ENCODE data around the gene THSD7B.
"Not testable (repeated sequence)": the region's sequence is repeated elsewhere in the genome, so short reads cannot be mapped to it uniquely, and the experiment has no call there.

The THSD7B gene

DNA sequence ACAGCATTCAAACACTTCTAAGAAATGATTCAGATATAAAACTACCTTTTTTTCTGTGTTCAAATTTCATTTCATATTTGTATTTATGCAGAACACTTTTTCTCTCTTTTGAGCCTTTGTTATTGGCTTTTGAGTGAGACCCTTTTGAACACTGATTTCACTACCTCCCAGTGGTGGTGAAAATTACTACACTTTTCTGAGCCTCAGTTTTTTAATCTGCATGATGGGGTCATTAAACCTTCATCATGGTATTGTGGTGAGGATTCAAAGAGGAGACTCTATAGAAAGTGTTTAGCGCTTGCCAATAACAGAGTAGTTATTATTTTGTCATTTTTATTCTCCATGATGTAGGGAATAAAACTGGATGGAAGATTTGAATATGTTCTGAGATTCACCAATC is 169.8 kb downstream of the THSD7B start:
- DNase-seq: no peak

- DNase-seq: no peak
Measured at GRCh38 chr2:136956050-136956449, 190.7 kb downstream of the THSD7B start.

GRCh38 chr2:136957044-136957443 is 191.7 kb downstream of the THSD7B start:
- no peak for DNase-seq

DNA sequence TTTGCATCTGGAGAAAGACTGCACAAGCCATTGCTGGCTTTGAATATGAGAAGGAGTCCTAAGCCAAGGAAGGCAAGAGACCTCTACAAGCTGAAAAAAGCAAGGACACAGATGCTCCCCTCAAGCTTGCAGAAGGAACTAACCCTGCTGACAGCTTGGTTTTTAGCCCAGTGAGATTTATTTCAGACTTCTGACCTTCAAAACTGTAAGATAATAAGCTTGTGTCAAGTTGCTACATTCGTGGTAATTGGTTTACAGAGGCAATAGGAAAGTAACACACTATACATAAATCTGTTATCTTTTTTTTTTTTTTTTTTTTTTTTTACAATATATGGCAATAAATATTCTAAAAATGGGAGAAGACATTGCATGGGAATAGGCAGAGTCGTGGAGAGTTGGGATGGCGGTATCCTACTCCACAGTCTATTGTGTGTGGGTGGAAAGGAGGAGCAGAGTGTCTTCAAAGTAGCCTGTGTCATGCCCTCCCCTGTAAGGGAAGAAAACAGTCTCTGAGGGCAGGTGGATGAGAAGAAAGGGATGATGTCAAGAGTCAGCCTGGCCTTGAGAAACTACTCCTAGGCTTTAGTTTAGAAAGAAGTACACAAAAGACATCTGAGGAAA is 196.9 kb downstream of the THSD7B start:
- no peak for DNase-seq

GRCh38 chr2:136966485-136966884 is 201.1 kb downstream of the THSD7B start:
- no peak for DNase-seq

DNA sequence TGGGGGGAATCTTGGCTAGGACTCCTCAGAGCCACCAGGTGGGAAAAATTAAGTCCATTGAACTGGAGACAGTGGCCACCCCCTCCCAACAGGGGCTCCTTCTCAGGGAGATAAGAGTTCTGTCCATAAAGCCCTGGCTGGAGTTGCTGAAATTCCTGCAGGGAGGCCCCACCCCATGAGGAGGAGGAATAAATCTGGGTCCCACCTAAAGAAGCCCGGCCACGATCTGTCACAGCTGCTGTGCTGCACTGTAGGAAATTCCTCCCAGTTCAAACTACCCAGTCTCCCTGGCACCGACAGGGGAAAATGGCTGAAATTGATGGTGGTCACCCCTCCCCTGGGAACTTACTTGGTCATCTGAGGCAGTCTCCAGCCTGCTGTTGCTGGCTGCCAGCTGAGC is 215.0 kb downstream of the THSD7B start:
- DNase-seq: no peak

DNA sequence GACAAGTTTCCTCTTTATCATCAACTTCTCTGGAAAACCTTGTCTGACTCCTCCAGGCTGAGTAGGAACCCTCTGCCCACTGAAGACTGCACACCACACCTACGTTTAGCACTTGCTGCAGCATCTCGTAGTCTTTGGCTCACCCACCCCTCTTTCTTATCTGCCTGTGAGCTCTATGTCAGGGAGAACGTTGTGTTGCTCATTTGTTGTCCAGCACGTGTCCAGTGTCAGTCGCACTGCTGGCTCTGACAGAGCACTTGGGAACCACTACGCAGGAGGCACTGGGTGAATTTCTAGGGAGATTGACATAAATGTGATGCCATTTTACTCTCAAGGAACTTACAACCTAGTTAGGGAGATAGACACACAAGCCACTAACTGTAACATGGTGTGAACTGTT is 216.3 kb downstream of the THSD7B start:
- not testable (repeated sequence) for DNase-seq

DNA sequence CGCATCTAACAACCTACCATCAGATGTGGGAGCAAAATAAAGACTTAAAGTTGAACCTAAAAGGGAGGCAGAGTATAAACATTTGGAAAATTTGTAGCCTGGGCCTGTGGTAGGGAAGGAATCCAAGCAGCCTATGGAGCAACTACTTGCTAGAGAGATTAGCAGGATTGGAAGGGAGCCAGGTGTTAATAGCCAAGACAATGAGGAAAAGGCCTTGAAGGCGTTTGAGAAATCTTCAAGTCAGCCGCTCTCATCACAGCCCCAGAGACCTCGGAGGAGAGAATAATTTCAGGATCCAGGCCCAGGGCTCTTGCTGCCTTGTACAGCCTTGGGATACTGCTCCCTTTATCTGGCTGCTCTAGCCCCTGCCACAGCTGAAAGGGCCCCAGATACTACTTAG is 219.7 kb downstream of the THSD7B start:
- no peak for DNase-seq

DNA sequence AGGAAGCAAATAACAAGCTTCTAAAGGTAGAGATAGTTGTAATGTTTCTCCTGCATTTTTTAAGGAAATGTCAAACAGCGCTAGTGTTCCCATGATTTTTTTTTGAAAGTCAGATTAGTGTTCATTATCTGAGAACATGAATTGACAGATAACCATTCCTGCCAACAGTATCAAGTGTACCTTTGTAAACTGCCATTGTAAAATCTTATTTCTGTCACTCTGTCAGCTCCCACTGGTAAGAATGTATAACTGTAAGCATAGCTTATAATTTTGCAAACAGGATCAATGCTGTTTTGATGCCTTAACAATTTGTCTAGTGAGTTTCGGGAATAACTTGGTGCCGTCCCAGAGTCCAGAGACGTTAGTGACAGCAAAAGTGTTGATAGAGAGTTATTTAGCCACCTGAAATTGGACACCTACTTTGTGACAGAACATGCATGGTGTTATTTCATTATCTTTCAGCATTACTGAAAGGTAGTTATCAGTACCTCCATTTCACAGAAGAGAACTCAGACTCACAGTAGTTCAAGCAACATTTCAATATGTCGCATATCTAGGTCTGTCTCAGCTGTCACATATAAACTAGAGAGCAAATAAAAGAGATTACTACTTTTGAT is 221.4 kb downstream of the THSD7B start:
- DNase-seq: no peak

DNA sequence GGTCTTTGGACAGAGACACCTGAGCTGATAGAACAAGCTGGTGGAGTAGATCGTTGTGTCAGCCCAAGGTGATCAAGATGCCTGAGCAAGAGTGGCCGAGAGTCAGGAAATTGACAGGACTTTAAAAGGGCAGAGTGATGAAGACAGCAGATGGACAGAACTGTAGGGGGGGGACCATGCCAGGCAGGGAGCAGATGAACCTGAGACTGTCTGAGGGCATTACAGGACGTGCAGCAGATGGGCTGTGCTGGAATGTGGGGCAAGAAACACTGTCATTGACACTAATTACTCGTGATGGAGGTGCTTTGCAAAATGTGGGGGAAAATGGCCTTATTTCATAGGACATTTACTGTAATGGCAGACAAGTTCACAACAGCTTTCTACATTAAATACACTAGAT is 225.0 kb downstream of the THSD7B start:
- no peak for DNase-seq

DNA sequence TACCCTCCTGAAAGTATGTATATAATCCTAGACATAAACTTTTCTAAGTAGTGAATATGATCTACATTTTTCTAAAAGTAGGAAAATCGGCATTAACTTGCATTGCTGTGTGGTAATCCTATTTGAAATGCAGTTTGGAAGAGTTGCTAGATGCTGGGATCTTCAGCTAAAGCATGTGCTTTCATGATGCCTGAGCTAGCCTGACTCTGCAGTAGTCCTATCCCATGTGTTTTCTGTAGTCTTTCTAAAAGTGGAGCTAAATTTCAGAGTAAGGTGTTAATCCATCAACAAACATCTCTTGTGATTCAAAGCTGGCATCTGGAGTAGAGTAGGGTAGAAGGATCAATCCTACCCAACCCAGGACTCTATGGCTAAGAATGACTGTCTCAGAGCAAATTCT is 229.4 kb downstream of the THSD7B start:
- no peak for DNase-seq

GRCh38 chr2:136997557-136997956 is 232.2 kb downstream of the THSD7B start:
- no peak for DNase-seq

DNA sequence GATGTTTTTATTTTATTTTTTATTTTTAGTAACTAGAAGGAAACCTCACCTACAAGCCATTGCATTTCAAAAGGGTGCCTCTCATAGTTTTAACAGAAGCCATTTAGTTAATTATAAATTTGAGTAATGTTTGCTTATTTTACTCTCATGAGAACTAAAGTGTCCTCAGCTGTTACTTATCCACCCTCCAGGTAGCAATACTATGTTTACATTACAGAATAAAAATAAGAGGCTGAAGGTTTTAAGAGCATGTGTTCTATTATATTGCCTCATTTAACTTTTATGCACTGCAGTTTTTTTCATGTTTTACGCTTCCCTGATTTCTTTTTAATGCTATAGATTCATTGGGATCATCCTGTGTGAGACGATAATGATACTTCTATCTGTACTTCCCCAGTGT is 235.5 kb downstream of the THSD7B start:
- DNase-seq: no peak

DNA sequence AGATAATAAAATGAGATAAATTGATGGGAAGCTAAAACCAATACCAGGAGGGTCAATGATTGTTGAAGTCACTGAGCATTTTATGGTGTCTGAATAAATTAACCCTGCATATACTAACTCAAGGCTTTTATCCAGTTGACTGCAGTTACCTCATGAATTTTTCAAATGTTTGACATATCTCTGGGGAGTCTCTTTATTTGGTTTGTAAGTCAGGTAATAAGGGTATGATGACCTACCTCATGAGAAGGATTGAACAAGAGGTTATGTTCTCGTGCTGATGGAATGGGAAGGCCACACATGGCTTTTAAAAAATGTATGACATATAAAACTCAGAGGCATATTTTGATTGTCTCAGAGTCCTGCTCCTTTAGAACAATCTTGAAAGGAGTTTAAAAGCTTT is 237.6 kb downstream of the THSD7B start:
- no peak for DNase-seq

DNA sequence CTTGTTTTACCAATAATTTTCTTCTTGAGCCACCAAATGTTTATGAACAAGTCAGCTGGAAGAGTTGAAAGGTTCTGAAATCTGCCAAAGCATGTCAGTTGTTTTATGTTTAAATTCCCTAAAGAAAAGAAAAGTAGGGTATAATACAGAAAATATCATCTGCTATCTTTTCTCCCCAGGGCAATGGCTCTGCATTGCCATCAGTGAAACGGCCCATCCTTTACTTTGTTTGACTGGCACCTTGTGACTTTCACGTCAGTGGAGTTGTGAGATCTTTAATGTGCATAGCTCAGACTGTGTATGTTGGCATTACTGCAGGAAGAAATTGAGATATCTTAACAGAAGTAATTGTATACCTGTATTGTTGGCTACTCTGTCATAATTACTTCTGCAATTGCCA is 239.9 kb downstream of the THSD7B start:
- DNase-seq: no peak

- no peak for DNase-seq
Measured at GRCh38 chr2:137007938-137008337, 242.6 kb downstream of the THSD7B start.

DNA sequence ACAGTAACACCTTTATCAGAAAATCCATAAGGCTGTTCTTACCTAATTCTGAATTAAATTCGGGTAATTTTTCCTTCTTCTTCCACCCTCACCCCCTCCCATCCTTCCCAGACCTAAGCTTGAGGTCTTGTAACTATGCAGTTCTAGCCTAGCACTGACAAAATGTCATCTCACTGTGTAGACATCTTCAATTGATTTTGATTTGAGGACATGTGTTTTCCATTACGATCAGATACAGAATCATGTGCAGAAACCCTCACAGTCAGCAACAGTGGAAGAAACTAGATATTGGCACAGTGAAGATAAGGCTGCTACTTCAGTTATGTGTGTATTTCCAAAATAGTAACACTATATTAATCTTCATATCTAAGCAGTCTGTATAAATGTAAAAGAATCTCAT is 244.6 kb downstream of the THSD7B start:
- DNase-seq: no peak

DNA sequence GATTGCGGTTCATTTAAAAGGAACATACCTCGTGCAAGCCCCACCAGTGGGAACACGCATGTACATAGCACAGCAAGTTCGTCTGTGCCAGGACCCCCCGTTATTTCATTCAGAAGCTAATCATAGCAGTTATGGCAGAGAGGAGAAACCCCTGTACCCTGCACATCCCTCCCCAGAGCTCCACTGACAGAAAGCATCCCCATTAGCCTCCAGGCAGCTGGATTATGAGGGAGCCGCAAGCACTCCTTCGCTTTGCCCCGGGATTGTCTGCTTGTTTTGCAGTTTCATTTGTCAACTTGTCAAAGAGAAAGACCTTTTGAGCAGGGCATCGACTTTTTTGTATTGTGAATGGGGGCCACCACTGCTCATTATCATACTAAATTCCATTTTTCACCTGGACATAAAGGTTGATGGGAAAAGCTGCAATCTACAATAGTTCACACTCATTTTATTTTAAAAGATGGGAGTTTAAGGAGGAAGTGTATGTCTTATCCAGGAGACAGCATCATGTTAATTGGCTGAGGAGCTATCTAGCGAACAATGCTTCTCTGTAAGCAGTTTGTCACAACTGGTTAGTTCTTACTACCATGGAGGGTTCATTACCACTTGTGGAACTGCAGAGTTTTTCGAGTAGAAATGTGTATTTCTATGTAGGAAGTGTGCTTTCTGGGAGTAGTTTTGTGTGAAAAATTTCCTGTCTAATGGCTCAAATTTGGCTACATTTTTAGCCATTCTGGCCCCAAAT is 255.3 kb downstream of the THSD7B start:
- no peak for DNase-seq

DNA sequence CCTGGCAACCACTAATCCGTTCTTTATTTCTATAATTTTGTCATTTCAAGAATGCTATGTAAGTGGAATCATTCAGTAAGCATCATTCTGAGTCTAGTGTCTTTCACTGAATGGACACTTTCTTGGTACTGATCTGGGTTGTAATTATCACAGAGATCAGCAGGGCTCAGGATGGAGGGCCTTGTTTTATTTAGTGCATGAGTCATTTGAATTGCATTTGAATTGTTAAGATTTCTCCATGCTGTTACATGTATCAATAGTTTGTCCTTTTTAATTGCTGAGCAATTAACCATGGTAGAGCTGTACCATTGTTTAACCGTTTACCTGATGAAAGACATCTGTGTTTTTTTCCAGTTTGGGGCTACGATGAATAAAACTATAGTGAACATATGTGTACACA is 256.4 kb downstream of the THSD7B start:
- DNase-seq: no peak

GRCh38 chr2:137023205-137023604 is 257.9 kb downstream of the THSD7B start:
- DNase-seq: no peak

DNA sequence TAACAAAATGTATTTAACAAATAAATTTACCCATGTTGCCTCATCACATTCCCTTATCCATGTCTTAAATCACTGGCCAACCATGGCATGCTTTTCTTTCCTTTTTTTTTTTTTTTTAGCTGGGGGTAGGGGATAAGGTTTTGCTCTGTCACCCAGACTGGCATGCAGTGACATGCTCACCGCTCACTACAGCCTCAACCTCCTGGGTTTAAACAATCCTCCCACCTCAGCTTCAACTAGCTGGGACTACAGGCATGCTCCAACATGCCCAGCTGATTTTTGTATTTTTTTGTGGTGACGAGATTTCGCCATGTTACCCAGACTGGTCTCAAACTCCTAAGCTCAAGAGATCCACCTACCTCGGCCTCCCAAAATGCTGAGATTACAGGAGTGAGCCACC is 266.4 kb downstream of the THSD7B start:
- DNase-seq: no peak

DNA sequence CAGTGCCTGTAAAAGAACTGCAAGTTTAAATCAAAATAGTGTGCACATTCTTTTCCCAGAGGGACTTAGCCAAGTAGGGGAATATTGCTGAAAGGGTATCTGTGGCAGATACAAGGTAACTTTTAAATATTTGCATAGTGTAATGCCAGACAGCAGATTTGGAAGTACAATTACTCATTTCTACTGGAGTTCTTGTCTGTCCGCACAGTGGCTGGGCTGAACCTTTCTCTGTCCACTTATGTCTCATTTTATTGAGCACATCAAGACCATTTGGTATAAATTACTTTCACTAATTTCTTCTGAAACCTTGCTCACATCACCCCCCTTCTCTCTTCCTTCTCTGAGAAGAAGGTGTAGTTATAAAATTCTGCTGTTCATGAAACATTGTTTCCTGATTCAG is 271.3 kb downstream of the THSD7B start:
- DNase-seq: no peak

DNA sequence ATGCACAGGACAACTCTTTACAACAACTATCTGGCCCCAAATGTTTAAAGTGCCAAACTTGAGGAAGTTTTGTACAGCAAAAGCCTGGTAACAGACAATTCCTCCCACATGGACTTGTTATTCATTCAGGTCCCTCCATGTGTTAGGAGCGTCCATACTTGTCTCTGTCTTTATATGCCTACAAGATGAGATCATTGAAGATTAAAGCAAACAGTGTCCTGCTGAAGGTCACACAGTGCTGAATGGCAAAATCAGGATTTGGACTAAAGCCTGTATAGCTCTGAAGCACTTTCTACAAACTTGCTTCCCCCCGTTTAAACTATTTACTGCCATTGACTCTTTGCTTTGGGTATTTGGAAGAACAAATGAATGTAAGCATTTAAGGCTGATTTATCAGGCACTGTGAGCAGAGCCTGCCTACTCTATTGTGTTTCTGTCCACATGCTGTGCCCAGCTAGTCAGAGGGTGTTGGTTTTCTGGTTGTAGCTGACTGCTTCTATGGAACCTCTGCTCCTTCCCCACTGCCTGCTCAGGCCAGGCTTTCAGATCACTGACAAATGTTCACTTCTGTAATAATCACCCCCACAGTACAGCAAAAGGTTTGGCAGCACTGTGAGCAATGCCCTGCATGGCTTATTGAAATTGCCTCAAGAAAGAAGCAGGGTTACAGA is 274.3 kb downstream of the THSD7B start:
- no peak for DNase-seq

- DNase-seq: no peak
Measured at GRCh38 chr2:137047369-137047768, 282.0 kb downstream of the THSD7B start.

Data from activated CD8-positive, alpha-beta memory T cell treated with anti-CD3 and anti-CD28 coated beads, Interleukin-2, amount 50 U/mL, for 4 hours (primary cell).